Endothelial cell of umbilical vein (primary cell): ENCODE measurements around the gene MAN1A2. TPM values are rescaled to one million over a fixed set of nuclear protein-coding genes. Genes with fewer than 3 reads are reported as not detected.

Experiments used
- BruUV-seq: library from RNA; stranded (reverse); fragments of 400-500 nt; replicated peaks from 2 replicates; lab custom pipeline; 2021; lab: Mats Ljungman, UMichigan
- CTCF ChIA-PET: fragments of 300-600, 350-600 bp; sonication (Branson Sonifier 250); formaldehyde crosslinking; loops from one replicate; lab custom pipeline; 2021; ENCODE audit warnings: antibody characterized with exemption, inconsistent platforms; lab: Charles Lee
- POLR2A ChIA-PET: fragments of 300-600, 350-600 bp; sonication (Branson Sonifier 250); formaldehyde crosslinking; loops from one replicate; lab custom pipeline; 2021; ENCODE audit warnings: antibody characterized with exemption, inconsistent platforms; lab: Charles Lee
- DNase-seq: peaks from one replicate; pipeline ENCODE4 v3.0.0-alpha.2; 2011; ENCODE audit warnings: low read depth, low spot score
- FAIRE-seq: peaks from 2 replicates; lab custom pipeline; 2011; peaks lifted over from hg19 to GRCh38; lab: Jason Lieb, UNC
- H2AFZ ChIP-seq: 2 replicates; pipeline ENCODE4 v1.6.0; 2012; ENCODE audit warnings: low read depth, low read length, control low read depth, inconsistent platforms
- H3K27ac ChIP-seq: 2 replicates; pipeline ENCODE4 v1.5.1; 2011; ENCODE audit warnings: low read depth, mild to moderate bottlenecking, control low read depth, low read length, moderate library complexity; ENCODE audit not compliant: insufficient read depth
- H3K27me3 ChIP-seq, 2 experiments: 2 replicates each; pipeline versions ENCODE4 v1.6.0 to v1.6.1; 2011; ENCODE audit warnings: low read length in 2 of 2, mixed read lengths in 1 of 2; ENCODE audit not compliant: control insufficient read depth in 2 of 2, insufficient read depth in 2 of 2
- H3K36me3 ChIP-seq, 2 experiments: 2 replicates in 1 of 2; 3 replicates in 1 of 2; pipeline ENCODE4 v1.5.1; 2011; ENCODE audit warnings: low read length in 2 of 2, mild to moderate bottlenecking in 1 of 2, moderate library complexity in 1 of 2; ENCODE audit not compliant: control insufficient read depth in 2 of 2, insufficient read depth in 2 of 2; ENCODE audit errors: extremely low read depth in 1 of 2
- H3K4me1 ChIP-seq: 3 replicates; pipeline ENCODE4 v1.5.1; 2011; ENCODE audit warnings: mild to moderate bottlenecking, low read length; ENCODE audit not compliant: control insufficient read depth, insufficient read depth; ENCODE audit errors: extremely low read depth
- H3K4me2 ChIP-seq: 2 replicates; pipeline ENCODE4 v1.6.1; 2011; ENCODE audit warnings: low read length, control low read depth, mixed read lengths; ENCODE audit not compliant: insufficient read depth
- H3K4me3 ChIP-seq, 3 experiments: fragments of 200-600 bp in 1 of 3; sonication (generic), shearing (Covaris generic) in 1 of 3; replicated peaks in 1 of 3; 2 replicates each; pipeline ENCODE4 v1.5.1; 2011 to 2016; ENCODE audit warnings: control low read depth in 3 of 3, low read length in 3 of 3, mild to moderate bottlenecking in 2 of 3, inconsistent platforms in 1 of 3, low read depth in 1 of 3, moderate library complexity in 1 of 3; ENCODE audit not compliant: insufficient read depth in 1 of 3
- H3K79me2 ChIP-seq: 2 replicates; pipeline ENCODE4 v1.6.0; 2012; ENCODE audit warnings: low read length, inconsistent platforms; ENCODE audit not compliant: control insufficient read depth, insufficient read depth
- H3K9ac ChIP-seq: replicated peaks from 2 replicates; pipeline ENCODE3; 2011; ENCODE audit warnings: low read length, control low read depth; ENCODE audit not compliant: insufficient read depth; ENCODE audit errors: extremely low read depth
- H3K9me1 ChIP-seq: replicated peaks from 3 replicates; pipeline ENCODE4 v1.6.0; 2011; ENCODE audit warnings: mild to moderate bottlenecking, low read length; ENCODE audit not compliant: control insufficient read depth, insufficient read depth; ENCODE audit errors: extremely low read depth
- H3K9me3 ChIP-seq: replicated peaks from 2 replicates; pipeline ENCODE4 v1.5.1; 2012; ENCODE audit warnings: low read length, inconsistent platforms; ENCODE audit not compliant: control insufficient read depth, insufficient read depth
- H4K20me1 ChIP-seq: replicated peaks from 2 replicates; pipeline ENCODE3; 2011; ENCODE audit warnings: mild to moderate bottlenecking, low read length; ENCODE audit not compliant: control insufficient read depth, insufficient read depth; ENCODE audit errors: extremely low read depth
- EZH2 ChIP-seq: IDR thresholded peaks from 2 replicates; pipeline ENCODE4 v1.6.1; 2012; ENCODE audit warnings: borderline replicate concordance, low read depth, mild to moderate bottlenecking, moderate library complexity, low read length, inconsistent platforms; ENCODE audit not compliant: severe bottlenecking
- FOS ChIP-seq: IDR thresholded peaks from 2 replicates; pipeline ENCODE4 v1.6.1; 2011; ENCODE audit warnings: mild to moderate bottlenecking, low read length, moderate library complexity, borderline replicate concordance; ENCODE audit not compliant: insufficient read depth
- GATA2 ChIP-seq: IDR thresholded peaks from 2 replicates; pipeline ENCODE4 v1.7.0; 2011; ENCODE audit warnings: low read depth, mild to moderate bottlenecking, moderate library complexity, mixed read lengths, low read length; ENCODE audit not compliant: insufficient read length, insufficient read depth
- JUN ChIP-seq: IDR thresholded peaks from 2 replicates; pipeline ENCODE4 v1.6.1; 2011; ENCODE audit warnings: borderline replicate concordance, low read depth; ENCODE audit not compliant: insufficient read length, insufficient read depth
- MAX ChIP-seq: IDR thresholded peaks from 2 replicates; pipeline ENCODE4 v1.6.1; 2011; ENCODE audit not compliant: insufficient read depth, insufficient read length
- MYC ChIP-seq: IDR thresholded peaks from one replicate; pipeline ENCODE4 v1.6.1; 2011; ENCODE audit warnings: mild to moderate bottlenecking, low read depth, low read length
- POLR2A ChIP-seq: IDR thresholded peaks from 2 replicates; pipeline ENCODE4 v1.6.1; 2012; ENCODE audit warnings: low read depth, mild to moderate bottlenecking, control low read depth, low read length
- POLR2AphosphoS5 ChIP-seq: IDR thresholded peaks from 2 replicates; pipeline ENCODE4 v1.6.1; 2012; ENCODE audit warnings: low read depth, mild to moderate bottlenecking, control low read depth, low read length, moderate library complexity; ENCODE audit not compliant: insufficient read depth
- dilution Hi-C: fragments of 300-500 bp; cut with MboI; formaldehyde crosslinking; loops from one replicate; pipeline ENCODE4 v1.15.0; 2019; ENCODE audit warnings: low sequenced_read_pairs; ENCODE audit not compliant: extremely low pct_ligation_motif_present
- intact Hi-C: fragments of 100-400 bp; cut with micrococcal nuclease; formaldehyde crosslinking; loops from one replicate; pipeline ENCODE4 v1.10.0; 2022
- polyA plus RNA-seq, 4 experiments: library from polyadenylated mRNA; depleted of rRNA in 3 of 4; stranded (reverse) in 3 of 4; unstranded in 1 of 4; fragments of >200 nt; gene quantifications; 2 replicates each; pipeline versions ENCODE4 v1.2.1 to v1.2.3, GENCODE V29; 2011 to 2012; ENCODE audit warnings: missing spikeins in 1 of 4
- total RNA-seq: library from RNA; stranded (reverse); gene quantifications from 2 replicates; pipeline ENCODE4 v1.2.3, GENCODE V29; 2021
- TF ChIP-seq, protein P1 (sequence below), 2 donors: IDR thresholded peaks; 1 replicate in 1 of 2; 2 replicates in 1 of 2; pipeline ENCODE4 v1.5.1; 2011; ENCODE audit warnings: low read length in 2 of 2, mild to moderate bottlenecking in 2 of 2, moderate library complexity in 2 of 2, control low read depth in 1 of 2, inconsistent platforms in 1 of 2, low read depth in 1 of 2; ENCODE audit not compliant: insufficient read depth in 1 of 2; ENCODE audit errors: extremely low read depth in 1 of 2

MAN1A2 gene
- total and polyA plus RNA-seq, 2 donors (not counting 3 experiments of a cell fraction or from before 2014, with no cell fraction given), result 13.5 to 36.2 TPM

DNA sequence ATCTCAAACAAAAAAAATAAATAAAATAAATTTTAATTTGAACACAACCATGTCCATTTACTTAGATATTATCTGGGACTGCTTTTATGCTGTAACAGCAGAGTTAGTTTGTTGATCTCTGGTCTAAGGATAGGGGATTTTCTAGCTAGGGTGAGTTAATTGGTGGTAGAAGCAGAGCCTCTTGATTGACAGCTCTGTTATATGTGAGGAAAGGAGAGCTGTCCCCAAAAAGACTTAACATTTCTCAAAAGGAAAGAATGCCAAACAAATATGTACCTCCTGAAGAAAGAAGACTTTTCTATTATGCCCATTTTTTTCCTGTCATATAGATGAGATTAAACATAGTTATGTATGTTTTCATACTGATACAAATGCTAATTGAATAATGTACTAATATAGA lies 37.8 kb downstream of the MAN1A2 start:
- BruUV-seq, result no TSS peak
- H3K27ac ChIP-seq, result no peak overlapping the region
- no peaks in the 10 kb centered on the region for H3K36me3 ChIP-seq
- no peaks in the 10 kb centered on the region for H3K27me3 ChIP-seq
- H3K9me3 ChIP-seq, result no peaks in the 10 kb centered on the region
- H4K20me1 ChIP-seq, result no peaks in the 10 kb centered on the region
- dilution Hi-C loops (no loop called here), intact Hi-C loops (no loop called here)
- no peak for FAIRE-seq
- no peaks in the 10 kb centered on the region for H3K9me1 ChIP-seq
- H2AFZ ChIP-seq, result no peak overlapping the region
- TF ChIP-seq MAX, result no peak
- no peak for TF ChIP-seq POLR2A
- TF ChIP-seq JUN, result no peak
- TF ChIP-seq, protein P1, sequence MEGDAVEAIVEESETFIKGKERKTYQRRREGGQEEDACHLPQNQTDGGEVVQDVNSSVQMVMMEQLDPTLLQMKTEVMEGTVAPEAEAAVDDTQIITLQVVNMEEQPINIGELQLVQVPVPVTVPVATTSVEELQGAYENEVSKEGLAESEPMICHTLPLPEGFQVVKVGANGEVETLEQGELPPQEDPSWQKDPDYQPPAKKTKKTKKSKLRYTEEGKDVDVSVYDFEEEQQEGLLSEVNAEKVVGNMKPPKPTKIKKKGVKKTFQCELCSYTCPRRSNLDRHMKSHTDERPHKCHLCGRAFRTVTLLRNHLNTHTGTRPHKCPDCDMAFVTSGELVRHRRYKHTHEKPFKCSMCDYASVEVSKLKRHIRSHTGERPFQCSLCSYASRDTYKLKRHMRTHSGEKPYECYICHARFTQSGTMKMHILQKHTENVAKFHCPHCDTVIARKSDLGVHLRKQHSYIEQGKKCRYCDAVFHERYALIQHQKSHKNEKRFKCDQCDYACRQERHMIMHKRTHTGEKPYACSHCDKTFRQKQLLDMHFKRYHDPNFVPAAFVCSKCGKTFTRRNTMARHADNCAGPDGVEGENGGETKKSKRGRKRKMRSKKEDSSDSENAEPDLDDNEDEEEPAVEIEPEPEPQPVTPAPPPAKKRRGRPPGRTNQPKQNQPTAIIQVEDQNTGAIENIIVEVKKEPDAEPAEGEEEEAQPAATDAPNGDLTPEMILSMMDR (IDR thresholded peaks at IDR 0.05; ENCODE audit: extremely low read depth in 1 of 2, insufficient read depth in 1 of 2, low read depth in 1 of 2, low read length in 2 of 2), result no peak
- no peak for TF ChIP-seq MYC
- no peak for TF ChIP-seq EZH2
- no peak for TF ChIP-seq FOS
- no peak for TF ChIP-seq POLR2AphosphoS5
- no peak for TF ChIP-seq GATA2
- peaks cover 8% of the 10 kb centered on the region for H3K79me2 ChIP-seq
- H3K4me1 ChIP-seq, result no peaks in the 10 kb centered on the region
- H3K9ac ChIP-seq, result no peak overlapping the region
- POLR2A ChIA-PET, result no interaction called here
- no peak overlapping the region for H3K4me2 ChIP-seq
- DNase-seq, result no peak
- CTCF ChIA-PET, result no interaction called here
- no peak overlapping the region for H3K4me3 ChIP-seq
